Sigmoid colon (tissue), 7 donors: Measurements from ENCODE around the gene KIF26A. TPM values are rescaled to one million over a fixed set of nuclear protein-coding genes. Genes with fewer than 3 reads are reported as not detected.

Source experiments
- DNase-seq: peaks from one replicate; pipeline ENCODE4 v3.0.0-alpha.2; 2019
- H3K27ac ChIP-seq, 4 donors: fragments of 200-600 bp; sonication (generic); one replicate each; pipeline ENCODE4 v1.5.1; 2016 to 2019; ENCODE audit warnings: mild to moderate bottlenecking in 1 of 4
- H3K27me3 ChIP-seq, 3 donors: fragments of 200-600 bp; sonication (generic); one replicate each; pipeline ENCODE4 v1.5.1; 2019; ENCODE audit warnings: mild to moderate bottlenecking in 1 of 3
- H3K36me3 ChIP-seq, 4 donors: fragments of 200-600 bp; sonication (generic); one replicate each; pipeline ENCODE4 v1.5.1; 2016 to 2019
- H3K4me1 ChIP-seq, 4 donors: fragments of 200-600 bp; sonication (generic); one replicate each; pipeline ENCODE4 v1.5.1; 2017 to 2019
- H3K4me3 ChIP-seq, 4 donors: fragments of 200-600 bp; sonication (generic); one replicate each; pipeline ENCODE4 v1.5.1; 2017 to 2019; ENCODE audit warnings: mild to moderate bottlenecking in 2 of 4, moderate library complexity in 1 of 4
- H3K9me3 ChIP-seq, 4 donors: fragments of 200-600 bp in 3 of 4; sonication (generic) in 3 of 4; one replicate each; pipeline versions ENCODE4 v1.5.1 to v1.6.1; 2013 to 2019
- CTCF ChIP-seq, 4 experiments: fragments of 450-650 bp in 3 of 4; fragments of 200-600 bp in 1 of 4; IDR thresholded peaks; one replicate each; pipeline ENCODE4 v1.5.1; 2016 to 2019; ENCODE audit warnings: antibody characterized with exemption in 4 of 4, mild to moderate bottlenecking in 3 of 4, moderate library complexity in 2 of 4
- EP300 ChIP-seq, 4 donors: sonication (generic); formaldehyde crosslinking; IDR thresholded peaks; one replicate each; pipeline ENCODE4 v1.6.1; 2017; ENCODE audit warnings: antibody characterized with exemption in 4 of 4
- POLR2A ChIP-seq, 2 donors: fragments of 450-650 bp; IDR thresholded peaks; one replicate each; pipeline ENCODE4 v1.6.1; 2016; ENCODE audit warnings: antibody characterized with exemption in 2 of 2, mild to moderate bottlenecking in 2 of 2, moderate library complexity in 2 of 2
- POLR2AphosphoS5 ChIP-seq, 4 donors: sonication (generic); formaldehyde crosslinking; IDR thresholded peaks; one replicate each; pipeline ENCODE4 v1.6.1; 2017; ENCODE audit warnings: antibody characterized with exemption in 4 of 4
- WGBS, 2 donors: extraction: QIAGEN DNeasy Blood & Tissue Kit; methylation state at CpG; one replicate each; pipeline ENCODE4 v1.1.7; 2013; 5-methylcytosine and 5-hydroxymethylcytosine counted together
- intact Hi-C: fragments of 100-400 bp; cut with DNase I; formaldehyde crosslinking; loops from one replicate; pipeline ENCODE4 v1.15.1; 2023
- polyA plus RNA-seq, 3 donors: library from polyadenylated mRNA; stranded (reverse); fragments of 200-250 nt; gene quantifications; one replicate each; pipeline ENCODE4 v1.2.3, GENCODE V29; 2013
- total RNA-seq, 4 donors: library from RNA; depleted of rRNA; stranded (reverse); fragments of >200 nt; gene quantifications; one replicate each; pipeline ENCODE4 v1.1.0, GENCODE V29; 2016
- donor health status: healthy with polysubstance abuse.
- donor health status: Bipolar disorder and iron deficiency.
- donor health status: healthy.

The KIF26A gene
- total and polyA plus RNA-seq, 7 donors = 0.60 to 4.2 (median 2.1) TPM

- peaks cover 5 to 26% (median 7%) of the 10 kb centered on the region in 3 donors for H3K27me3 ChIP-seq
- no peak for TF ChIP-seq POLR2A (IDR thresholded peaks at IDR 0.05)
- TF ChIP-seq EP300 (IDR thresholded peaks at IDR 0.05) = no peak
- TF ChIP-seq CTCF (IDR thresholded peaks at IDR 0.05) = no peak
- TF ChIP-seq POLR2AphosphoS5 (IDR thresholded peaks at IDR 0.05) = no peak
- intact Hi-C loops = no loop called here
- no peaks in the 10 kb centered on the region for H3K36me3 ChIP-seq
- H3K27ac ChIP-seq = no peak overlapping the region
- peaks cover 0 to 5% (median 4%) of the 10 kb centered on the region in 4 donors for H3K4me1 ChIP-seq
- no peaks in the 10 kb centered on the region for H3K9me3 ChIP-seq
- H3K4me3 ChIP-seq = no peak overlapping the region
- DNase-seq = no peak
- 17 to 64% methylated on average over 21 of the region's 21 CpGs for WGBS, 2 donors
Measured at GRCh38 chr14:104111301-104112112, 26.9 kb upstream of the KIF26A start.

GRCh38 chr14:104112113-104112505 is 26.3 kb upstream of the KIF26A start:
- no peaks in the 10 kb centered on the region for H3K9me3 ChIP-seq
- TF ChIP-seq EP300 (IDR thresholded peaks at IDR 0.05) = no peak
- TF ChIP-seq POLR2A (IDR thresholded peaks at IDR 0.05) = no peak
- TF ChIP-seq POLR2AphosphoS5 (IDR thresholded peaks at IDR 0.05) = no peak
- no peak for TF ChIP-seq CTCF (IDR thresholded peaks at IDR 0.05)
- no peak for DNase-seq
- H3K36me3 ChIP-seq = no peaks in the 10 kb centered on the region
- WGBS, 2 donors = 43 to 76% methylated on average over 6 of the region's 6 CpGs
- H3K4me3 ChIP-seq = no peak overlapping the region
- intact Hi-C loops = no loop called here
- H3K27ac ChIP-seq = no peak overlapping the region
- H3K4me1 ChIP-seq = peaks cover 0 to 11% (median 9%) of the 10 kb centered on the region in 4 donors
- H3K27me3 ChIP-seq = peaks cover 11 to 33% (median 13%) of the 10 kb centered on the region in 3 donors

- intact Hi-C loops = no loop called here
- 35 to 67% methylated on average over 17 of the region's 17 CpGs for WGBS, 2 donors
- no peak overlapping the region for H3K4me3 ChIP-seq
- H3K36me3 ChIP-seq = no peaks in the 10 kb centered on the region
- H3K27me3 ChIP-seq = peaks cover 19 to 40% (median 21%) of the 10 kb centered on the region in 3 donors
- TF ChIP-seq POLR2AphosphoS5 (IDR thresholded peaks at IDR 0.05) (no peak), CTCF (IDR thresholded peaks at IDR 0.05) (no peak), POLR2A (IDR thresholded peaks at IDR 0.05) (no peak), EP300 (IDR thresholded peaks at IDR 0.05) (no peak)
- no peak for DNase-seq
- H3K9me3 ChIP-seq = no peaks in the 10 kb centered on the region
- no peak overlapping the region for H3K27ac ChIP-seq
- peaks cover 0 to 19% (median 17%) of the 10 kb centered on the region in 4 donors for H3K4me1 ChIP-seq
Measured at GRCh38 chr14:104112609-104113571, 25.5 kb upstream of the KIF26A start.

- no peak for DNase-seq
- Histone ChIP-seq H3K27me3 (peaks cover 27 to 50% (median 28%) of the 10 kb centered on the region in 3 donors), H3K9me3 (no peaks in the 10 kb centered on the region), H3K36me3 (no peaks in the 10 kb centered on the region), H3K4me3 (no peak overlapping the region), H3K27ac (no peak overlapping the region), H3K4me1 (peaks cover 0 to 20% (median 18%) of the 10 kb centered on the region in 4 donors)
- TF ChIP-seq EP300 (IDR thresholded peaks at IDR 0.05) (no peak), CTCF (IDR thresholded peaks at IDR 0.05) (no peak), POLR2A (IDR thresholded peaks at IDR 0.05) (no peak), POLR2AphosphoS5 (IDR thresholded peaks at IDR 0.05) (no peak)
- 55 to 79% methylated on average over 23 of the region's 23 CpGs for WGBS, 2 donors
- intact Hi-C loops = no loop called here
Measured at GRCh38 chr14:104113631-104114420, 24.6 kb upstream of the KIF26A start.
